GM18909 (cell line): ENCODE measurements around the gene CERS2.
A peak's percentile ranks its signal among the peaks of the same experiment; 100 is the strongest.

ENCODE experiments used
- ATAC-seq: cut with Tn5 transposase; IDR thresholded peaks from one replicate; pipeline ENCODE4 v1.9.1; 2021; ENCODE audit warnings: mild to moderate bottlenecking; ENCODE audit not compliant: unreplicated experiment, poor library complexity

CERS2 gene, protein sequence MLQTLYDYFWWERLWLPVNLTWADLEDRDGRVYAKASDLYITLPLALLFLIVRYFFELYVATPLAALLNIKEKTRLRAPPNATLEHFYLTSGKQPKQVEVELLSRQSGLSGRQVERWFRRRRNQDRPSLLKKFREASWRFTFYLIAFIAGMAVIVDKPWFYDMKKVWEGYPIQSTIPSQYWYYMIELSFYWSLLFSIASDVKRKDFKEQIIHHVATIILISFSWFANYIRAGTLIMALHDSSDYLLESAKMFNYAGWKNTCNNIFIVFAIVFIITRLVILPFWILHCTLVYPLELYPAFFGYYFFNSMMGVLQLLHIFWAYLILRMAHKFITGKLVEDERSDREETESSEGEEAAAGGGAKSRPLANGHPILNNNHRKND

DNA sequence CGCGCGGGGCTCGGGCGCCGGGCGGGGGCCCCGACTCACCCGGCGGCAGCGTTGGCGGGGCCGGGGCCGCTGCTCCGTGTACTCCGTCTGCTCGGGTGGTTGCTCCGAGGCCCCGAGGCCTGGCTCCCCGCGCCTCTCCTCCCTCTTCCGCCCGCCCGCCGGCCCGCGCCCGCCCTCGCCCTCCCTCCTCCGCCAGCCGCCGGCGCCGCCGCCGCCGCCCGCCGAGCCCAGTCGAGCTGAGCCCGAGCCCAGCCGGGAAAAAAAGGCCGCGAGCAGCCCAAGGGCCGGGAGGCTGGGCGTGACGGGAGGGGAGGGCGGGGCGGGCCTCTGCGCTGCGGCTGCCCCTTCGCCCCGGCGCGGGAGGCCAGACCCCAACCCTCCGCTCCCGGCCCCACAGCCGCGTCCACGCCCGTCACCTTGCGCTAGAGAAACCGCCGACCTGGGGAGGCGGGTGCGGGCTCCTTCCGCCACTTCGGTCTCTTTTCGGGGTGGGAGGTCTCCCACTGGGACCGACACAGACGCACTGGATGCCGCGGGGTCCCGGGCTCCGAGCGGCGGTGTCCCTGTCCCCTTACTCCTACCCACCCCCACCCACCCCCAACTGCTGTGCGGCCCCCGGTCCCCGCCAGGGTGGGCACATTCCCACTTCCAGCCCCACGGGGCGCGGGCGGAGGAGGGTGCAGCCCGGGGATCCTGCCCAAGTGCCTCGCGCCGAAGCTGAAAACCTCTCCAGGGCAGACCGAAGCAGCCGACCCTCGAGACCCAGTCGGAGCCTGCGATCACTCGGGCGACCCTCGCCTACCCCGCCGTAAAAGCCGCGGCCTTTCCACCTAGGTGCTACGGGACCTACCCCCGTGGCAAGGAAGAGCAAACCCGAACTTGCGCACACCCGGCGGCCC is at the start of gene CERS2:
TSS of gene CERS2 (minus strand) at position 256 of the 899 bp plus-strand sequence. CDS start 5,745 bp downstream, outside the sequence.
- peak; percentile 55 for ATAC-seq

DNA sequence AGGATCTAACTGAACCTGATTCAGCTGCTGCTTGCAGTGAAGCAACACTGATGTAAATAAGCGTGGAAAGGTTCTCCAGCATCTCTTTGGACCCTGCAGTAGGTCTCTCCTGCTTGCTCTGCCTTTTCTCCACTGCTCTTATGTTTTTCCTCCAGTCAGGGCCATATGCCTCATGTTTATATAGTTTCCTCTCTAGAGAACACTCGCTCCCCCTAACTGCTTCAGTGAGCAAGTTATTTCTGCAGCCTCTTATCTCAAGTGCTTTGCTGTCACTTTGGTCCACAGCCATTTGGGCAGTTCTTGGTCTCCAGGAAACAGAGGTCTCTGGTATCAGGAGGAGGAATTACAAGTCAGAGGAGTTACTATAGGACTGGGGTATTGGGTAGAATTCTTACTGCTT is 38.9 kb upstream of the CERS2 start:
- no peak for ATAC-seq

DNA sequence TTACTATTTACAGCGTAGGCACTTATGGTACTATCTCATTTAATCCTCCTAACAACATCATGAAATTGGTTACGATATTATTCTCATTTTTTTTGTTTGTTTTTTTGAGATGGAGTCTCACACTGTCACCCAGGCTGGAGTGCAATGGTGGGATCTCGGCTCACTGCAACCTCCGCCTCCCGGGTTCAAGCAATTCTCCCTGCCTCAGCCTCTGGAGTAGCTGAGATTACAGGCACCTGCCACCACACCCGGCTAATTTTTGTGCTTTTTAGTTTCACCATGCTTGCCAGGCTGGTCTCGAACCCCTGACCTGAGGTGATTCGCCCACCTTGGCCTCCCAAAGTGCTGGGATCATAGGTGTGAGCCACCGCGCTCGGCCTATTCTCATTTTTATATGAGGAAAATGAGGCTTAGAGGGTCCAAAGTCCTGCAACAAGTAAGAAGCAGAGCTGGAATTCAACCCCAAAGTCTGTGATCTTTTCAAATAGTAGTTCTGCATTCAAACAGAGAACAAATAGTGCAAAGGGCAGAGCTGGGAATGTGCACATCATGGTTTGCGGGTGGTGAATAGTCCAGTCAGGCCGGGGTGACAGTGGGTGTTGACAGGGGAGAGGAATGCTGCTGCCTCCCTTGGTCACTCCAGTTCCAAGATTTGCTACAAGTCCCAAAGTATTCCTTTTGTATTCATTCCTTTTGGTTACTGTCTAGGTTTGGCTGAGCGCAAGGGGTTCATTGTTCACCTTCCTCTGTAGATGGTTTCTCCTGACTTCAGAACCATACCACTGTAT is 38.2 kb upstream of the CERS2 start:
- ATAC-seq, result no peak

DNA sequence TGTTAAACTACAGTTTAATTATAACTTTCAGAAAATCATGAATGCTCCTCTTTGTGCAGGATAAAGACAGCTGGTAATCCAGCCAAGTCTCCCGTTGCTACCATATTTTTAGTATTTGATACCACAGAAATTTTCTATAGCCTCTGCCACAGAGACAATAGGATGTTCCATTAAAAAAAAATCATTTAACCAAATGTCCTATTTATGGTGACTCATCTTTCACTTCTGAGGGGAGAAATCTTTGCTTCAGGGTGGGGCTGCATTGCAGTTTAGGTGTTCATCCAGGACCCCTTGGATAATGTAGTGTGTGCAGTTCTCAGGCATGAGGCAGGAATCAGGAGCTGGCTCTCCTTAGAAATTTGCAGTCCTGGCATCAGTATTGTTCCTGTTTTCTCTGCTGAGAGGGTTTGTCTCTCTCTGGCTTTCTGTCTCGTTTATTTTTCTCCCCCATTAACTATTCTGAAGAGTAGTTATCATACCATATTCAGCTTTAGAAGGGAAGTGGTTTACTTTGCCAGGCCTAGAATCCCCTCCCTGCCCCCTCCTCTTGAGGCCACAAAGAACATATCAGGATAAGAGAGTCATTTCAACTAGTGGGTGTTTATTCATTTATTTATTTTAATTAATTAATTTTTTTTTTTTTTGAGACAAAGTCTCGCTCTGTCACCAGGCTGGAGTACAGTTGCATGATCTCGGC is 36.7 kb upstream of the CERS2 start:
- no peak for ATAC-seq

DNA sequence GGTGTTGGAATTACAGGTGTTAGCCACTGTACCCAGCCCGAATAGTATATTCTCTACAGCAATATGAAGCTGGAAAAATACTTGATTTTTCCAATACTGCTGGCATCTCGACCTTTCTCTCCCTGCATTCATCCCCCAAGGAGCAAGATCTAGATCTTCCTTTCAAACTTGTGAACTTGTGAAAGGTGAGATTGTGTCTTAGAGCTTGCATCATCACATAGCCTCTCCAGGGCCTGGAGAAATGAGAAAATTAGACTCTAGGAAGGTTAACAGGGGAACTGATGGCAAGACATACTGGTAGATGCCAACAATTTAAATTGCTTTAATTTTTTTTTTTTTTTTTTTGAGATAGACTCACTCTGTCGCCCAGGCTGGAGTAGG is 35.7 kb upstream of the CERS2 start:
- ATAC-seq, result no peak

DNA sequence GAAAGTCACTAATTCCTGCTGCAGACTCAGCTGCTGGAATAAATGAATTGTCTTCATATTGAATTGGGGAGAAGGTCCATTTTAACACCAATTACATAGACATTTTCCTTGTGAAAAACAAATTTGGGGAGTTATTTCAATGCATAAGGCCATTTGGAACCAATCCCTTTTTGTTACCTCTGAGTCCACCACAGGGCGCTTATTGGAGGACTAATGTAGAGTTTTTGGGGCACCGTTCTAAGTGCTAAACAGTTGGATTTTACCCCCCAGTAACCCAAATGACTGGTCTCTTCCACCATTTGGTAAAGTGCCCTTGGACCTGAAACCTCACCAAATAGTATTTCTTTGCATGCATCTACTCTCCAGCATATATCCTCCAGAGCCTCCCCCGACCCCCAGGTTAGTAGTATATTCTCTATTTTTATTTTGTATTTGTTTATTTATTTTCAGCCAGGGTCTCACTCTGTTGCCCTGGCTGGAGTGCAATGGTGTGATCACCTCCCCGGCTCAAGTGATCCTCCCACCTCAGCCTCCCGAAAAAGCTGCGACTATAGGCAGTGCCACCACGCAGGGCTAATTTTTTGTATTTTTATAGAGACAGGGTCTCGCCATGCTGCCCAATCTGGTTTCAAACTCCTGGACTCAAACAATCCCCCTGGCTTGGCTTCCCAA is 35.2 kb upstream of the CERS2 start:
- no peak for ATAC-seq

DNA sequence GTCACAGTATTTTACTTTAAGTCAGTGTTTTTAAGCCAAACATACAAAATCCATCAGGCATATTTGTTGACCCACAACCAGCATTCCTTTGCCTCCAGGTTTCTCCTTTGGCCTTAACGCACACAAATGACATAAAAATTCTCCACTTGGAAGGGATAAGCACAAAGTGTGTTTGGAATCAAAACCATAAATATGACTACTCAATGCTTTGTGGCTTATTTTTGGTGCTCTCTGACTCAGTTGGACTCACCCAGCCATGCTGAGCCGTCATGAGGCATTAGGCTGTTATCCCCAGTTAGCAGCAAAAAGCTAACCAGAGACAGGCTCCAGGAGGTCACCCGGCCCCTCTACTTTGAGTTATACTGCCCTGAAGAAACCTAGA is 34.6 kb upstream of the CERS2 start:
- ATAC-seq, result no peak

DNA sequence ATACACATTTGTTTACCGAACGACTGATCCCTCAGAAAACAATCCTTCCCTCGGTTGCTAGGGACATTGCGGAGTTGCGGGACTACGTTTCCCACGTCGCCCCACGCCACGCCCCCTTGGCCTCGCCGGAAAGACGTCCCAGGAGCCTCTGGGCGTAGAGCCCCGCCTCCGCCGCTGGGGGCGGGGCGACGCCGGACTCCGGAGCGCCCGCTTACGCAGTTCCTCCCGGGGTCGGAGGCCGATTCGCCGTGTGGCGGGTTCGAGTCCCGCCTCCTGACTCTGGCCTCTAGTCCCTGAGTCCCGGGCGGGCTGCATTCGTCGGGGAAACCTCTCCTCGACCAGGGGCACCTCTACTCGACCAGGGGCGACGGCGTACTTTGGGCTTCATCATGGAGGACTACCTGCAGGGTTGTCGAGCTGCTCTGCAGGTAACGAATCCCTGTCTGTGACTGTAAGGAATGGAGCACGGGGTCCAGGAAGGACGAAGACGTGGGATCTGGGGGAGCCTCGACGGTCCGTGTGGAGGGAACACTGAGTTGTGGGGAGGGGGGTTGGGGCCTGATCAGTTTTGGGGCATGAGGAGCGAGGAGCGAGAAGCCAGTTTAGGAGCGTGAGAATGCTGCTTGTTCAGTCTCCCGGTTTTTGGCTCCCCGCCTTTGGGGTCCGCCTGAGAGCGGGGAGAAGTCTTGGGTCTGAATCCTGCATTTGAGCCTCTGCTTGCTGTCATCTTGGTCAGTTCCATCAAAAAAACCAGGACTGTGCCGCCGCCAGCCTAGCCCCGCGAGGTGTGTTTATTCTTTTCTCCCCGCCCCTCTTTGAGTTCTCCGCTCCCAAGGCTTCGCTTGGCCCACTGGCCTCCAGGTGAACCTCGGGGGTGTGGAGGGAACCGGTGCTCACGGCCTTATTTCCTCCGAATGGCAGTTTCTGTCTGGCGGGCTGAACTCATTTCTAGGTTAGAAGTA is 33.9 kb upstream of the CERS2 start, which contains the start of gene PRUNE1:
TSS of gene PRUNE1 (plus strand) at position 206 of the 962 bp plus-strand sequence. CDS start at position 390, 184 bp downstream.
- peak; percentile 73 for ATAC-seq

DNA sequence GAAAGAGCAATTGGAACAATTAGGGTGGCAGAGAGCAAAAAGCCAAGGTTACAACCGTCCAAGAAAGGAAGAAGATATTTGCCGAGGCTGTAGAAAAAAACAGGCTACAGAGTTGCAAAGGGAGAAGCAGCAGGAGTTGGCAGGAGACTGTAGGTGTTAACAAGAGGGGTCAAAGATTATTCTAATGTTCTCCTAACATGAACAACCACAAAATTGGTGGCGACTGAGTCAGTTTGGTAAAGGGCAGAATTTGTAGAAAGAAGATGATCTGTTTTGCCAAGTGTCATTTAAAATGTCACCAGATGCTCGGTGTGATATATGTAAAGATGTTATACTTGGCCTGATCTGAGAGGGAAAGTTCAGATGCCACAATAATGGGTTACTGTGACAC is 33.2 kb upstream of the CERS2 start:
- ATAC-seq, result no peak

DNA sequence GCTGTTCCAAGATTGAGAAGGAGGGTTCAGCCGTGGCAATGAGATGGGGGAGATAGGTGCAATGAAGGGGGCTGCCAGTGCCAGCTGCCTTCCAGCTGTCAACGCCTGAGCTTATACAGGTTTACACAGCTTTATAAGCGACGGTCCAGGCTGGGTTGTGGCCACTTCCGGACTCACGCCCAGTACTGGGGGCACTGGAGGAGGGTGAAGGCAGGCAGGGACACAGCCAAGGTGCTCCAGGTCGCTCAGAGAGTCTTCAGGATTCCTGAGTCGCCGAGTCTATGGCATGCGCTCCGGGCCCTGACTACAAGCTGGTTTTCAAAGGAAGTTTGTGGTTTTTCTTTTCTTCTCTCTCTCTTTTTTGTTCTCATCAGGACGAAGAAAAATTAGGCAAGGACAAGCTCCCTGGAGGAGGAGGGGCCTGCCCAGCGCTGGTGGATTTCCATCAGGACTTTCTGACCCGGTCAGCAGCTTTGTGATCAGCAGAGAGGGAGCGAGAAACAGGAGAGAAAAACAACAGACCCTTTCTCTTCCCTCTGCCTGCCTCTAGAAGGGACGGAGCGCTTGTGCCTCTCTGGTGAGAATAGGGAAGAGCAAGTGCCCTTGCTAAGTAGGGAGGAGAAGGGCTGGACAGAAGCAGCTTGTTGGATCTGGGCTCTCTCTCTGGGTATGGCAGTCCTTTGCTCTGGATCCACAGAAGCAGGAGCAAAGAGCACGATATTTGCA is 31.9 kb upstream of the CERS2 start, which contains the start of gene MINDY1:
TSS of gene MINDY1 (minus strand) at position 576 of the 726 bp plus-strand sequence. CDS start 4,285 bp downstream, outside the sequence.
- ATAC-seq, result no peak

DNA sequence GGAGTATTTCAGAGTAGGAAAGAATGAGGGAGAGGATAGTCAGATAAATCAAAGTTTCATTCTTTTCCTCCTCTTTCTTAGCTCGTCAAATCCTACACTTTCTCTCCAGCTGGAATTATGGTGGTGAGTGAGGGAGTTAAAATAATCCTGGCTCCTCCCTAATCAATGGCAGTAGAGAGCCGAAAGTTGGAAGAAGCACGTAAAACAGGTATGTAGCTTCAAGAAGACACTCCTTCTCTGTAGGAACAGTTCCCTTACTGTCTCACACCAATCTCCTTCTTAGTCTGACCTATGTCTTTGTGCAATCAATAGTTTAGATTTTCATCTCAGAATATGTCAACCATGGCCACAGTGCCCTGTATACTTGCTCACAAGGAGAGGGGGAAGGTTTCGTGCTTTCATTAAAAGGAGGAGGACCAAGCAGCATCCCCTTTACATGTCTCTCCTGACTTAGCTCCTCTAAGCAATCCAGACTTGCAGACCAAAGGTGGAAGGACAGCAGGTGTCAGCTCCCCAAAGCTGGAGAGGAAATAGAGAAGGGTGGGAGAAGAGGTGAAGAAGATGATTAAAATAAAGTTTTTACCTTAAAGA is 31.2 kb upstream of the CERS2 start:
- ATAC-seq, result no peak

DNA sequence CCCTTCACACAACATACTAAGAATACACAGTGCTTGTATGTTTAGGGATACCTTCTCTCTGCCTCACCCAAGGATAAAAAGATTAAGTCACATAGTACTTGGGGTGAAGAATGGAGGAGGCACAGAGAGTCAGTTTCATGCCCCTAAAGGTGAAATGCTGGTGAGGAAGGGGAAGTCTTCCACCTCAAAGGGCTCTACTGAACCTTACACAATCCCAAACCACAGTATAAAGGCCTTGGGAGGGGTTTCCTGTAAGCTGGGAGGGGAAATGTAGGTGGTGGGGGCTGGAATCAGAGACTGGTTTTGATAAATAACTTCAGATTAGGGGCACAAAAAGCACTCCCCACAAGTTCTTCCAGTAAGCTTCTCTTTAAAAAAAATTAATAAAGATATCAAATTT is 28.5 kb upstream of the CERS2 start:
- ATAC-seq, result no peak

DNA sequence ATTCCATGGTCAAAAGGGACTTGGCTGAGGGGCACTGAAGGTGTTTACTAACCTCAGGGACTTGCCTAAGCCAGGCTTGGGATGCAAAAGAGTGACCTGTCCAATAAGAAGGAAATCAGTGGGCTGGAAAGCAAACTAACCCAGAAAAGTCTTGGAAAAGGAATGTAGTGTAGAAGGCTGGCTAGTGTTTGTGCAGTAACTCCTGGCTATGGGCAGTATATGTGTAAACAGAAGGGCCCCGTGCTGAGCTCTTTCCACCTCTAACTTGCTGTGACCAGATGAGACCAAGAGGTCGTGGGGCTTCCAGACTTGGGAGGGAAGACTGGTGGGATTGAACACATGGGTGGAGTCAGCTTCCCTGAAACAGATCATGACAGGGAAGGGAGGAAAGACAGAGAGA is 28.0 kb upstream of the CERS2 start:
- ATAC-seq, result no peak

DNA sequence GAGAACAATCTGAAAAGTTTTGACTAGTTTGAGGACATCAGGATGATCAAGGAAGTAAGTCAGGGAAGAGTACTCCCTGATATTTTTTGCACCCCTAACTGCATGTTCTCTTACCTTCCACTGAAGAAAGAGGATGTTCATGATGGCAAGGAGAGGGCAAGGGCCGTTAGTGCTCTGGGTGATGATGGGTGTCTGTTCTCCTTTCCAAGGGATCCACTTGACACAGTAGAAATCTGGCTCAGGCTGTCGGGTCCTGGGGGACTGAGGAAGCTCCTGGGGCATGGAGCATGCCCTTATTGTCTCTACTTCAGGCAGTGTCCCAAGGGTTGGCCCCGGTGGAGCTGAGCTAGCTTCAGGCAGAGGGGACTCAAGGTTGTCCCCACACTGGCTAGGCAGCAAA is 27.4 kb upstream of the CERS2 start:
- ATAC-seq, result no peak

DNA sequence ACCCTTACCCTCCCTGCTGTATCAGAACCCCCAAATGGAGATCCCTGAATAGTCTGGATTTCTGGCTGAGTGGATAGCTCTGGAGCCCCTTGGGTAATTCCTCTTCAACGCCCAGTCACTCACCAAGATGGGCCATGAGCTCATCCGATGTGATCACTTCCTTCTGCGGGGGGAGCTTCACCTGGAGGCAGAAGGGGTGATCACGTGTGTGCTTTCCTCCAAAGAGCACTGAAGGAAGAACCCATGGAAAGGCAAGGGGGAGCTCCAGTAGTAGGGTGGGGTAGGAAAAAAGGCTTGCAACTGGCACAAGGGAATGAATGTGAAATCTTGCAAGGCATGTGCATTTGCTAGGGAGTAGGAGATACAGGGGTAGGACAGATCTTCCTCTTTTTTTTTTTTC is 27.0 kb upstream of the CERS2 start:
- no peak for ATAC-seq

DNA sequence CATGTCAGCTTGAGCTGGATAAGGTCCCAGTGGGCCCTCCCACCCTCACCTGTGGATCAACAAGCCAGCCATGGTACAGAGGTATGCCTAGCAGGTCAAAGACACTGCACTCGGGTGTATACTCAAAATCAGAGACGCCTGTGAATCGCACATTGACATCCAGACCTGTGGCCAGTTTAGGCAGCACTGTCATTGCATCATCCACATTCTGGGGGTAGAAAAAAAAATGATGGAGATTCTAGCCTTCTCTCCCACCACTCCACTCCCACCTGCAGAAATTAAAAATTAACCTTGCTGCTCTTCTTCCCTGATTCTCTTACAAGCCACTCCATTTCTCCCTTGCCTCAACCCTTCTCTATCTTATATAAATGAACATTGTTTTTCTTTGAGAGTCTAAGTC is 25.8 kb upstream of the CERS2 start:
- ATAC-seq, result no peak

DNA sequence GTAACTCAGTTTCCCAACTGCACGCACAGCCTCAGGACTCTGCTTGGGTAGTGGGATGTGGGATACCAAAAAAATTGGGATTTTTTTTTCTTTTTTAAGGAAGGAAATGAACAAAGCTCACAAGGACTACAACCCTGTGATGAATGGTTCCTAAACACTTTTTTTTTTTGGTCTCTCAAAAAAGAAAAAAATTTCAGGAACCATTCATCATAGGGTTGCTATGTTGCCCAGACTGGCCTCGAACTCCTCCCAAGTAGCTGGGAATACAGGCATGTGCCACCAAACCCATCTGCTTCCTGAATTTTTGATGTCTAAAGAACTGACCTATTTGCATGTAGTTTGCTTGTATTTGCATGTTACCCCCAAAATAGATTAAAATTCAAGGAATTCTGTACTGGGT is 25.3 kb upstream of the CERS2 start:
- ATAC-seq, result no peak
